HL-60 (cell line): ENCODE data around the gene MSH2.

Experiments used
- DNase-seq, 2 experiments: peaks; one replicate each; pipeline ENCODE4 v3.0.0-alpha.2; 2010 to 2020; ENCODE audit warnings: low read depth in 1 of 2, low spot score in 1 of 2
- H3K27ac ChIP-seq: fragments of 250-450 bp; sonication (Bioruptor Pico); replicated peaks from 2 replicates; pipeline ENCODE4 v1.5.1; 2020; ENCODE audit warnings: mild to moderate bottlenecking, moderate library complexity
- H3K27me3 ChIP-seq: fragments of 250-450 bp; sonication (Bioruptor Pico); 2 replicates; pipeline ENCODE4 v1.5.1; 2021; ENCODE audit warnings: mild to moderate bottlenecking, moderate library complexity; ENCODE audit not compliant: insufficient read depth, poor library complexity, severe bottlenecking
- H3K4me3 ChIP-seq: replicated peaks from 2 replicates; pipeline ENCODE4 v1.5.1; 2011; ENCODE audit warnings: mild to moderate bottlenecking, control low read depth, low read length; ENCODE audit not compliant: insufficient read depth
- CTCF ChIP-seq: IDR thresholded peaks from one replicate; pipeline ENCODE4 v1.5.1; 2011; ENCODE audit warnings: low read length, control low read depth, inconsistent platforms; ENCODE audit not compliant: insufficient read depth
- GABPA ChIP-seq: IDR thresholded peaks from 2 replicates; pipeline ENCODE4 v1.6.1; 2012; ENCODE audit warnings: low read depth
- POLR2AphosphoS5 ChIP-seq: IDR thresholded peaks from 2 replicates; pipeline ENCODE4 v1.6.1; 2012; ENCODE audit warnings: low read depth
- SPI1 ChIP-seq: IDR thresholded peaks from 2 replicates; pipeline ENCODE4 v1.6.1; 2012; ENCODE audit warnings: low read depth, mild to moderate bottlenecking, borderline replicate concordance
- TF ChIP-seq, protein P1 (sequence below): IDR thresholded peaks from 2 replicates; pipeline ENCODE4 v1.6.1; 2012; ENCODE audit warnings: low read depth; ENCODE audit not compliant: insufficient replicate concordance

MSH2 gene

DNA sequence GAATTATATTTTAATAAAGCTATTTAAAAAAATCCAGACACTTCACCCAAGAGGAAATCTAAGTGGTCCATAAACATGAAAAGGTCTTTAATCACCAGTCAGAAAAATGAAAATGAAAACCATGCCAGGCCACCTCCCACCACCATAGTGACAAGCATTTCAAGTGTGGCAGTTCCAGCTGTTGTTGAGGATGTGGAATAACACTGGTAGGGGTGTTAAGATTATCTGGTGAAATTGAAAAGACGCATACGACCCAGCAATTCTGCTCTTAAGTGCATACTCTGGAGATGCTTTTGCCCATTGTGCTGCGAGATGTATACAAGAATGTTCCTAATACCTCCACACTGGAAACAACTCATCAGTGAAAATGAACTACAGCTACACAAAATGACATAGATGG is 82.2 kb downstream of the MSH2 start:
- no peak overlapping the region for H3K4me3 ChIP-seq
- no peaks in the 10 kb centered on the region for H3K27me3 ChIP-seq
- DNase-seq, result no peak
- no peak overlapping the region for H3K27ac ChIP-seq
- TF ChIP-seq POLR2AphosphoS5 (no peak), GABPA (no peak)
- TF ChIP-seq, protein P1, sequence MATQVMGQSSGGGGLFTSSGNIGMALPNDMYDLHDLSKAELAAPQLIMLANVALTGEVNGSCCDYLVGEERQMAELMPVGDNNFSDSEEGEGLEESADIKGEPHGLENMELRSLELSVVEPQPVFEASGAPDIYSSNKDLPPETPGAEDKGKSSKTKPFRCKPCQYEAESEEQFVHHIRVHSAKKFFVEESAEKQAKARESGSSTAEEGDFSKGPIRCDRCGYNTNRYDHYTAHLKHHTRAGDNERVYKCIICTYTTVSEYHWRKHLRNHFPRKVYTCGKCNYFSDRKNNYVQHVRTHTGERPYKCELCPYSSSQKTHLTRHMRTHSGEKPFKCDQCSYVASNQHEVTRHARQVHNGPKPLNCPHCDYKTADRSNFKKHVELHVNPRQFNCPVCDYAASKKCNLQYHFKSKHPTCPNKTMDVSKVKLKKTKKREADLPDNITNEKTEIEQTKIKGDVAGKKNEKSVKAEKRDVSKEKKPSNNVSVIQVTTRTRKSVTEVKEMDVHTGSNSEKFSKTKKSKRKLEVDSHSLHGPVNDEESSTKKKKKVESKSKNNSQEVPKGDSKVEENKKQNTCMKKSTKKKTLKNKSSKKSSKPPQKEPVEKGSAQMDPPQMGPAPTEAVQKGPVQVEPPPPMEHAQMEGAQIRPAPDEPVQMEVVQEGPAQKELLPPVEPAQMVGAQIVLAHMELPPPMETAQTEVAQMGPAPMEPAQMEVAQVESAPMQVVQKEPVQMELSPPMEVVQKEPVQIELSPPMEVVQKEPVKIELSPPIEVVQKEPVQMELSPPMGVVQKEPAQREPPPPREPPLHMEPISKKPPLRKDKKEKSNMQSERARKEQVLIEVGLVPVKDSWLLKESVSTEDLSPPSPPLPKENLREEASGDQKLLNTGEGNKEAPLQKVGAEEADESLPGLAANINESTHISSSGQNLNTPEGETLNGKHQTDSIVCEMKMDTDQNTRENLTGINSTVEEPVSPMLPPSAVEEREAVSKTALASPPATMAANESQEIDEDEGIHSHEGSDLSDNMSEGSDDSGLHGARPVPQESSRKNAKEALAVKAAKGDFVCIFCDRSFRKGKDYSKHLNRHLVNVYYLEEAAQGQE, result no peak

GRCh38 chr2:47485751-47486300 is 82.9 kb downstream of the MSH2 start:
- H3K27ac ChIP-seq, result no peak overlapping the region
- H3K4me3 ChIP-seq, result no peak overlapping the region
- no peaks in the 10 kb centered on the region for H3K27me3 ChIP-seq
- TF ChIP-seq CTCF, result no peak
- TF ChIP-seq, protein P1, result no peak
- TF ChIP-seq GABPA, result no peak
- no peak for TF ChIP-seq SPI1
- no peak for TF ChIP-seq POLR2AphosphoS5
- DNase-seq, result no peak

- no peak for TF ChIP-seq POLR2AphosphoS5
- peak; percentile 23; the same call in 1 of the 2 replicates for TF ChIP-seq SPI1
- H3K4me3 ChIP-seq, result no peak overlapping the region
- H3K27ac ChIP-seq, result 0 out of 2 replicates have a peak overlapping the region, but pooled peaks have one; percentile 10
- peak in 1 of 2 experiments; percentile 52 for DNase-seq
- H3K27me3 ChIP-seq, result no peaks in the 10 kb centered on the region
Observed at GRCh38 chr2:47486841-47487497, 84.0 kb downstream of the MSH2 start.

GRCh38 chr2:47487498-47487875 is 84.5 kb downstream of the MSH2 start:
- TF ChIP-seq GABPA, result no peak
- TF ChIP-seq CTCF, result no peak
- no peak for TF ChIP-seq POLR2AphosphoS5
- TF ChIP-seq, protein P1, result no peak
- no peak for TF ChIP-seq SPI1
- Histone ChIP-seq H3K27me3 (no peaks in the 10 kb centered on the region), H3K27ac (no peak overlapping the region), H3K4me3 (no peak overlapping the region)
- no peak for DNase-seq
